HG03159 (cell line): ENCODE data around the gene ITGAV.

Experiments used
- ATAC-seq: cut with Tn5 transposase; IDR thresholded peaks from one replicate; pipeline ENCODE4 v1.9.1; 2021; ENCODE audit warnings: mild to moderate bottlenecking, moderate library complexity; ENCODE audit not compliant: unreplicated experiment

ITGAV gene

GRCh38 chr2:186659383-186659782, 69.5 kb downstream of the ITGAV start:
- no peak for ATAC-seq

GRCh38 chr2:186664385-186665043, 74.7 kb downstream of the ITGAV start:
- no peak for ATAC-seq

GRCh38 chr2:186669146-186669545, 79.3 kb downstream of the ITGAV start:
- no peak for ATAC-seq

GRCh38 chr2:186670831-186671230, 81.0 kb downstream of the ITGAV start:
- ATAC-seq = no peak

- ATAC-seq = no peak
Observed at GRCh38 chr2:186675380-186675779, 85.5 kb downstream of the ITGAV start.

- ATAC-seq = no peak
Observed at GRCh38 chr2:186683341-186683740, 93.5 kb downstream of the ITGAV start.

GRCh38 chr2:186687807-186688211, 98.0 kb downstream of the ITGAV start:
- no peak for ATAC-seq

- no peak for ATAC-seq
Observed at GRCh38 chr2:186688813-186689212, 99.0 kb downstream of the ITGAV start.

GRCh38 chr2:186690786-186691185, 100.9 kb downstream of the ITGAV start:
- no peak for ATAC-seq

GRCh38 chr2:186691231-186691630, 101.4 kb downstream of the ITGAV start:
- no peak for ATAC-seq

GRCh38 chr2:186691900-186692299, 102.0 kb downstream of the ITGAV start:
- ATAC-seq = no peak

GRCh38 chr2:186693446-186693832, 103.6 kb downstream of the ITGAV start:
- ATAC-seq = no peak

- ATAC-seq = no peak
Observed at GRCh38 chr2:186695081-186695756, 105.4 kb downstream of the ITGAV start.

GRCh38 chr2:186696290-186696689, 106.4 kb downstream of the ITGAV start:
- ATAC-seq = no peak

- ATAC-seq = no peak
Observed at GRCh38 chr2:186696804-186697203, 106.9 kb downstream of the ITGAV start.

- ATAC-seq = no peak
Observed at GRCh38 chr2:186697536-186697935, 107.7 kb downstream of the ITGAV start.

- no peak for ATAC-seq
Observed at GRCh38 chr2:186699742-186700141, 109.9 kb downstream of the ITGAV start.

GRCh38 chr2:186702006-186702405, 112.2 kb downstream of the ITGAV start:
- ATAC-seq = no peak

GRCh38 chr2:186702501-186702900, 112.6 kb downstream of the ITGAV start:
- no peak for ATAC-seq

- no peak for ATAC-seq
Observed at GRCh38 chr2:186704897-186705296, 115.0 kb downstream of the ITGAV start.

GRCh38 chr2:186709529-186710450, 119.9 kb downstream of the ITGAV start:
- ATAC-seq = no peak

GRCh38 chr2:186713691-186714090, 123.8 kb downstream of the ITGAV start:
- ATAC-seq = no peak
